GM12878 (cell line): ENCODE measurements around the gene PSMB5.

Experiments used
- ASH2L ChIP-seq: fragments of 300-600, 200-600 bp; sonication (generic); IDR thresholded peaks from 2 replicates; pipeline ENCODE4 v1.6.1; 2017; ENCODE audit warnings: low read depth, mild to moderate bottlenecking, borderline replicate concordance
- EZH2 ChIP-seq: IDR thresholded peaks from 2 replicates; pipeline ENCODE4 v1.6.1; 2012; ENCODE audit warnings: low read depth, mild to moderate bottlenecking, control low read depth, inconsistent platforms, low read length, borderline replicate concordance; ENCODE audit not compliant: control insufficient read depth
- POLR2A ChIP-seq: IDR thresholded peaks from 2 replicates; pipeline ENCODE4 v1.6.1; 2011; ENCODE audit warnings: low read depth, mild to moderate bottlenecking, low read length

DNA sequence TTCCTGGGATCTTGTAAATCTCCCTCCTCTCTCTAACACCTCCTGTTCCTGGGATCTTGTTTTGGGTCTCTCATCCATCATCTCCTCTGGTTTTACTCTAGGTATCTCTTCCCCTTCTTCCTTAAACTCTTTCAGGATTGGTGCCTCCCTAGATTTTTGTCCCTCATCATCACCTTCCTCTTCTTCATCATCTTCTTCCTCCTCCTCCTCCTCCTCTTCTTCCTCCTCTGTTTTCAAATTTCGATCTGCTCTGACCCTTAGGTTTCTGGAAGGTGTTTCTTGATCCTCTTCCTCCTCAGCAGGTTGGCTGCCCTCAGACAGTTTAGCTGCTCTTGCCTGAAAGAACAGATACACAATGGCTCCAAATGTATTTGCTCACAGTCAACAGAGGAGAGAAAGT is 45.8 kb upstream of the PSMB5 start:
- TF ChIP-seq ASH2L = no peak
- TF ChIP-seq POLR2A = no peak
- TF ChIP-seq EZH2 = no peak
